Spleen (tissue), 11 donors: ENCODE measurements around the gene PTPRK. TPM values are rescaled to one million over a fixed set of nuclear protein-coding genes. Genes with fewer than 3 reads are reported as not detected.

ENCODE experiments used
- DNase-seq: peaks from one replicate; pipeline ENCODE4 v3.0.0-alpha.2; 2020
- H3K27ac ChIP-seq, 8 donors: fragments of 200-600 bp; sonication (generic) in 7 of 8; 1 replicate in 4 of 8; 2 replicates in 4 of 8; pipeline versions ENCODE4 v1.5.0 to v1.8.0; 2016 to 2021; ENCODE audit warnings: inconsistent platforms in 4 of 8, mild to moderate bottlenecking in 4 of 8, moderate library complexity in 1 of 8
- H3K27me3 ChIP-seq, 7 donors: fragments of 200-600 bp; sonication (generic) in 6 of 7; replicated peaks in 1 of 7; 1 replicate in 4 of 7; 2 replicates in 3 of 7; pipeline versions ENCODE4 v1.5.0 to v1.8.0; 2016 to 2021; ENCODE audit warnings: inconsistent platforms in 3 of 7, mild to moderate bottlenecking in 1 of 7
- H3K36me3 ChIP-seq, 6 donors: fragments of 200-600 bp; sonication (generic) in 5 of 6; 1 replicate in 4 of 6; 2 replicates in 2 of 6; pipeline versions ENCODE4 v1.5.0 to v1.8.0; 2016 to 2021; ENCODE audit warnings: inconsistent platforms in 2 of 6
- H3K4me1 ChIP-seq, 6 donors: fragments of 200-600 bp; sonication (generic) in 5 of 6; 1 replicate in 3 of 6; 2 replicates in 3 of 6; pipeline versions ENCODE4 v1.5.0 to v1.8.0; 2016 to 2021; ENCODE audit warnings: inconsistent platforms in 3 of 6
- H3K4me3 ChIP-seq, 8 donors: fragments of 200-600 bp; sonication (generic) in 7 of 8; 1 replicate in 4 of 8; 2 replicates in 4 of 8; pipeline versions ENCODE4 v1.5.0 to v1.8.0; 2016 to 2021; ENCODE audit warnings: inconsistent platforms in 4 of 8, mild to moderate bottlenecking in 4 of 8, moderate library complexity in 2 of 8
- H3K9me3 ChIP-seq, 8 donors: fragments of 200-600 bp; sonication (generic) in 7 of 8; 1 replicate in 4 of 8; 2 replicates in 4 of 8; pipeline versions ENCODE4 v1.5.0 to v1.8.0; 2016 to 2021; ENCODE audit warnings: inconsistent platforms in 4 of 8
- CTCF ChIP-seq, 11 experiments: fragments of 200-600 bp in 7 of 11; fragments of 450-650 bp in 4 of 11; sonication (generic) in 4 of 11; IDR thresholded peaks in 8 of 11; conservative IDR thresholded peaks in 3 of 11; 1 replicate in 7 of 11; 2 replicates in 4 of 11; pipeline versions ENCODE4 v1.4.0 to v1.8.0; 2016 to 2021; ENCODE audit warnings: antibody characterized with exemption in 11 of 11, inconsistent platforms in 4 of 11, mild to moderate bottlenecking in 1 of 11
- POLR2A ChIP-seq, 3 donors: fragments of 450-650 bp; IDR thresholded peaks; one replicate each; pipeline ENCODE4 v1.5.1; 2017; ENCODE audit warnings: antibody characterized with exemption in 3 of 3, mild to moderate bottlenecking in 1 of 3
- POLR2AphosphoS5 ChIP-seq, 3 donors: sonication (generic); formaldehyde crosslinking; IDR thresholded peaks; one replicate each; pipeline ENCODE4 v1.5.1; 2017; ENCODE audit warnings: antibody characterized with exemption in 3 of 3
- WGBS, 5 donors: extraction: QIAGEN DNeasy Blood & Tissue Kit in 3 of 5; methylation state at CpG; one replicate each; pipeline versions ENCODE4 v1.1.5 to v1.1.7; 2013 to 2018; 5-methylcytosine and 5-hydroxymethylcytosine counted together
- intact Hi-C: fragments of 100-400 bp; cut with DNase I; formaldehyde crosslinking; loops from one replicate; pipeline ENCODE4 v1.15.0; 2023; ENCODE audit warnings: low total_unique reads
- polyA plus RNA-seq, 3 donors: library from polyadenylated mRNA; stranded (reverse); fragments of 200-250 nt; gene quantifications; one replicate each; pipeline ENCODE4 v1.2.1, GENCODE V29; 2013
- total RNA-seq, 7 donors: library from RNA; depleted of rRNA in 3 of 7; stranded (reverse); fragments of >200 nt in 3 of 7; fragmentation: NEBNext Ultra II Directional in 4 of 7; extraction: Animal tissue kit (Norgen Biotek cat#: 25700) in 4 of 7; gene quantifications; one replicate each; pipeline versions ENCODE4 v1.1.0 to v1.2.1, GENCODE V29; 2016 to 2021
- donor health status: healthy with polysubstance abuse.
- donor health status: DM: no; HTN: no; CAD: no; lungs with moderate emphysema.
- donor health status: DM: no; HTN: no; CAD: no.
- donor health status: Bipolar disorder and iron deficiency.
- donor health status: healthy.
- donor health status: DM: no; HTN: no; CAD: no.
- donor health status: DM: yes; HTN: yes; CAD: no.

The PTPRK gene
- total and polyA plus RNA-seq, 10 donors: 3.3 to 67.8 (median 34.0) TPM

DNA sequence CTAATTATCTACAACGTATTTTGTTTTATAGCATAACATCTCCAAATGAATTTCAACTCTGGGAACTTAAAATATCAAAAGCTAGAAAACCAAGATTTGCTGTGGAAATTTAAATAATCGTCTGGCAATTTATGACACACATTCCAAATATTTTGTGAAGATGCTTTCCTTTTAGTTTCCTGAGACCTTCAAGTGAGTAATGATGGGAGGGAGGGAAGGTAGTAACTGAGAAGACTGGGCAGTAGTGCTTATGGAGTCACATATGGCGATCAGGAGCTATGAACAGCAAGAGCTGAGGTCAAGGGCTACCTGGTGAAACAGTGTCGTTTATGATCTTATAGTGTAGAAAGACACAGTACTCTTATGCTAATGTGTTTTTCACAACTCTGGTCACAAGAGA, 441.4 kb downstream of the PTPRK start:
- intact Hi-C loops: no loop called here
- no peak overlapping the region for H3K27ac ChIP-seq

GRCh38 chr6:128078276-128078675, 442.1 kb downstream of the PTPRK start:
- no peak overlapping the region for H3K4me3 ChIP-seq
- no peak for TF ChIP-seq POLR2A (IDR thresholded peaks at IDR 0.05)
- no peaks in the 10 kb centered on the region for H3K9me3 ChIP-seq
- no peaks in the 10 kb centered on the region for H3K4me1 ChIP-seq
- intact Hi-C loops: no loop called here
- H3K27me3 ChIP-seq: no peaks in the 10 kb centered on the region
- H3K36me3 ChIP-seq: peaks cover 0 to 59% (median 0%) of the 10 kb centered on the region in 6 donors
- WGBS, 5 donors: 71 to 88% (median 76%) methylated on average over 2 of the region's 2 CpGs
- no peak for DNase-seq
- H3K27ac ChIP-seq: no peak overlapping the region

More for the DNA sequence above, 441.4 kb downstream of the PTPRK start:
- WGBS, 5 donors: 83 to 94% (median 88%) methylated on average over 4 of the region's 4 CpGs
- no peaks in the 10 kb centered on the region for H3K9me3 ChIP-seq
- no peak for TF ChIP-seq POLR2A (IDR thresholded peaks at IDR 0.05)
- no peak overlapping the region for H3K4me3 ChIP-seq
- no peaks in the 10 kb centered on the region for H3K4me1 ChIP-seq
- no peaks in the 10 kb centered on the region for H3K27me3 ChIP-seq
- DNase-seq: no peak
- H3K36me3 ChIP-seq: peaks cover 0 to 61% (median 0%) of the 10 kb centered on the region in 6 donors

DNA sequence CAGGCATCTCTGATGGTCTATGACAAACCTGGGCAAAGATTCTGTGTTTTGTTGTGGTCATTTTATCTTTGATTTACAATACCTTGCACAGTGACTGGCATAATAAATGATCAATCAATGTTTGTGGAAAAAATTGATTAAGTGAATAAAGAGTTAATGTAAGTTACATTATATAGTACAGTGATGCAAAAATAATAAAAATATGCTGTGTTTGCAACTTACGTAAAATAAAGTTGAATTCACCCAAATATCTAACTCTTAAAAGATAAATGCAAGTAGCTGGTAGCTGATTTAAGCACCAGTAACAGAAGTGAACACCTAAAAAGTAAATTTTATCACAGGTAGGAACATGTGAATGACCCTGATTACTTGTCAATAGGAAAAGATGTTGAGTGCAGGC, 443.6 kb downstream of the PTPRK start:
- WGBS, 5 donors: 92 to 98% (median 94%) methylated on average over 1 of the region's 1 CpG

GRCh38 chr6:128074567-128074966, 445.8 kb downstream of the PTPRK start:
- no peak overlapping the region for H3K4me3 ChIP-seq
- H3K27ac ChIP-seq: no peak overlapping the region
- intact Hi-C loops: no loop called here
- no peaks in the 10 kb centered on the region for H3K4me1 ChIP-seq
- no peak for DNase-seq
- no peak for TF ChIP-seq POLR2A (IDR thresholded peaks at IDR 0.05)
- TF ChIP-seq POLR2AphosphoS5 (IDR thresholded peaks at IDR 0.05): no peak
- no peak for TF ChIP-seq CTCF (IDR thresholded peaks at IDR 0.05 in 8 of 11, conservative IDR thresholded peaks at IDR 0.05 in 3 of 11)
- H3K36me3 ChIP-seq: peaks cover 0 to 43% (median 0%) of the 10 kb centered on the region in 6 donors
- WGBS, 5 donors: 95 to 97% (median 97%) methylated on average over 2 of the region's 2 CpGs
- no peaks in the 10 kb centered on the region for H3K9me3 ChIP-seq
- no peaks in the 10 kb centered on the region for H3K27me3 ChIP-seq

More for the DNA sequence above, 443.6 kb downstream of the PTPRK start:
- Histone ChIP-seq H3K4me1 (no peaks in the 10 kb centered on the region), H3K9me3 (no peaks in the 10 kb centered on the region), H3K27me3 (no peaks in the 10 kb centered on the region), H3K27ac (no peak overlapping the region), H3K36me3 (peaks cover 0 to 50% (median 0%) of the 10 kb centered on the region in 6 donors), H3K4me3 (no peak overlapping the region)
- TF ChIP-seq POLR2AphosphoS5 (IDR thresholded peaks at IDR 0.05) (no peak), CTCF (IDR thresholded peaks at IDR 0.05 in 8 of 11, conservative IDR thresholded peaks at IDR 0.05 in 3 of 11) (no peak), POLR2A (IDR thresholded peaks at IDR 0.05) (no peak)
- intact Hi-C loops: no loop called here
- DNase-seq: no peak

DNA sequence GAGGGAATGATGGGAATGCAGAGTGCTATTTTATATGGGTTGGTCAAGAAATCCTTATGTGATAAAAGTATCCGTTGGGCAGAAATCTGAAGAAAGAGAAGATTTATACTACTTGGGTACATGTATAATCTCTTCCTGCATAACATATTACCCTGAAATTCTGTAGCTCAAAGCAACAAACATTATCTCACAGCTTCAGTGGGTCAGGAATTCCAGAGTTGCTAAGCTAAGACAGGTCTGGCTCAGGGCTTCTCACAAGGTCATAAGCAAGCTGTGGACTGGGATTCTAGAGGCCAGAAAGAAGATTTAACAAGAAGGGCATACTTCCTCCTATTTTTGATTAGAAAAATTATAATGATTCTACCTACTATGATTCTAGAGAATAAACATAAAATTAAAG, 447.0 kb downstream of the PTPRK start:
- no peak overlapping the region for H3K27ac ChIP-seq
- TF ChIP-seq CTCF (IDR thresholded peaks at IDR 0.05 in 8 of 11, conservative IDR thresholded peaks at IDR 0.05 in 3 of 11) (no peak), POLR2A (IDR thresholded peaks at IDR 0.05) (no peak), POLR2AphosphoS5 (IDR thresholded peaks at IDR 0.05) (no peak)
- peaks cover 0 to 38% (median 0%) of the 10 kb centered on the region in 6 donors for H3K36me3 ChIP-seq
- intact Hi-C loops: no loop called here
- DNase-seq: no peak
- H3K27me3 ChIP-seq: no peaks in the 10 kb centered on the region
- no peaks in the 10 kb centered on the region for H3K4me1 ChIP-seq
- H3K4me3 ChIP-seq: no peak overlapping the region
- 65 to 100% (median 96%) methylated on average over 1 of the region's 1 CpG for WGBS, 5 donors
- no peaks in the 10 kb centered on the region for H3K9me3 ChIP-seq
